Breast epithelium (tissue), 4 donors: ENCODE results near the gene TMSB10. TPM values are rescaled to one million over a fixed set of nuclear protein-coding genes. Genes with fewer than 3 reads are reported as not detected.

Source experiments
- DNase-seq, 2 donors: peaks; one replicate each; pipeline ENCODE4 v3.0.0-alpha.2; 2019; ENCODE audit warnings: low spot score in 2 of 2
- H3K27ac ChIP-seq, 2 donors: fragments of 200-600 bp; sonication (generic) in 1 of 2; one replicate each; pipeline ENCODE4 v1.5.1; 2016 to 2019; ENCODE audit warnings: mild to moderate bottlenecking in 1 of 2
- H3K27me3 ChIP-seq, 2 donors: fragments of 200-600 bp; sonication (generic) in 1 of 2; one replicate each; pipeline versions ENCODE4 v1.5.1 to v1.6.0; 2017 to 2019; ENCODE audit warnings: control low read depth in 1 of 2, mild to moderate bottlenecking in 1 of 2
- H3K36me3 ChIP-seq: fragments of 200-600 bp; one replicate; pipeline ENCODE4 v1.5.1; 2019
- H3K4me1 ChIP-seq, 2 donors: fragments of 200-600 bp; sonication (generic); one replicate each; pipeline ENCODE4 v1.5.1; 2016 to 2019; ENCODE audit warnings: control low read depth in 1 of 2
- H3K4me3 ChIP-seq, 3 donors: fragments of 200-600 bp; sonication (generic); 1 replicate in 2 of 3; 2 replicates in 1 of 3; pipeline ENCODE4 v1.5.1; 2016 to 2019; ENCODE audit warnings: mild to moderate bottlenecking in 3 of 3, moderate library complexity in 2 of 3
- H3K9me3 ChIP-seq, 2 donors: fragments of 200-600 bp; sonication (generic) in 1 of 2; one replicate each; pipeline ENCODE4 v1.5.1; 2016 to 2019; ENCODE audit warnings: control low read depth in 1 of 2
- POLR2A ChIP-seq: fragments of 450-650 bp; IDR thresholded peaks from one replicate; pipeline ENCODE4 v1.6.1; 2016; ENCODE audit warnings: antibody characterized with exemption, mild to moderate bottlenecking, moderate library complexity
- POLR2AphosphoS5 ChIP-seq, 3 donors: sonication (generic); formaldehyde crosslinking; IDR thresholded peaks; one replicate each; pipeline ENCODE4 v1.6.1; 2017; ENCODE audit warnings: antibody characterized with exemption in 3 of 3
- intact Hi-C: fragments of 100-400 bp; cut with DNase I; formaldehyde crosslinking; loops from one replicate; pipeline ENCODE4 v1.15.1; 2023; ENCODE audit warnings: low total_unique reads
- total RNA-seq, 3 donors: library from RNA; depleted of rRNA; stranded (reverse); fragments of >200 nt; gene quantifications; one replicate each; pipeline ENCODE4 v1.1.0, GENCODE V29; 2016
- TF ChIP-seq, protein P1 (sequence below), 3 donors: fragments of 450-650 bp; IDR thresholded peaks; one replicate each; pipeline ENCODE4 v1.5.1; 2016 to 2017; ENCODE audit warnings: antibody characterized with exemption in 3 of 3, mild to moderate bottlenecking in 3 of 3, moderate library complexity in 3 of 3

The TMSB10 gene
- total RNA-seq, 3 donors from 2014 or later: 1,918 to 5,529 (median 3,700) TPM

GRCh38 chr2:84891355-84892010 lies 14.0 kb upstream of the TMSB10 start:
- Histone ChIP-seq H3K27ac (no peak overlapping the region), H3K36me3 (no peaks in the 10 kb centered on the region), H3K4me3 (no peak overlapping the region), H3K4me1 (no peaks in the 10 kb centered on the region), H3K9me3 (no peaks in the 10 kb centered on the region), H3K27me3 (no peaks in the 10 kb centered on the region)
- TF ChIP-seq, protein P1, sequence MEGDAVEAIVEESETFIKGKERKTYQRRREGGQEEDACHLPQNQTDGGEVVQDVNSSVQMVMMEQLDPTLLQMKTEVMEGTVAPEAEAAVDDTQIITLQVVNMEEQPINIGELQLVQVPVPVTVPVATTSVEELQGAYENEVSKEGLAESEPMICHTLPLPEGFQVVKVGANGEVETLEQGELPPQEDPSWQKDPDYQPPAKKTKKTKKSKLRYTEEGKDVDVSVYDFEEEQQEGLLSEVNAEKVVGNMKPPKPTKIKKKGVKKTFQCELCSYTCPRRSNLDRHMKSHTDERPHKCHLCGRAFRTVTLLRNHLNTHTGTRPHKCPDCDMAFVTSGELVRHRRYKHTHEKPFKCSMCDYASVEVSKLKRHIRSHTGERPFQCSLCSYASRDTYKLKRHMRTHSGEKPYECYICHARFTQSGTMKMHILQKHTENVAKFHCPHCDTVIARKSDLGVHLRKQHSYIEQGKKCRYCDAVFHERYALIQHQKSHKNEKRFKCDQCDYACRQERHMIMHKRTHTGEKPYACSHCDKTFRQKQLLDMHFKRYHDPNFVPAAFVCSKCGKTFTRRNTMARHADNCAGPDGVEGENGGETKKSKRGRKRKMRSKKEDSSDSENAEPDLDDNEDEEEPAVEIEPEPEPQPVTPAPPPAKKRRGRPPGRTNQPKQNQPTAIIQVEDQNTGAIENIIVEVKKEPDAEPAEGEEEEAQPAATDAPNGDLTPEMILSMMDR (IDR thresholded peaks at IDR 0.05): no peak
- no peak for TF ChIP-seq POLR2AphosphoS5 (IDR thresholded peaks at IDR 0.05)
- no peak for TF ChIP-seq POLR2A
- intact Hi-C loops: no loop called here
- DNase-seq: no peak

DNA sequence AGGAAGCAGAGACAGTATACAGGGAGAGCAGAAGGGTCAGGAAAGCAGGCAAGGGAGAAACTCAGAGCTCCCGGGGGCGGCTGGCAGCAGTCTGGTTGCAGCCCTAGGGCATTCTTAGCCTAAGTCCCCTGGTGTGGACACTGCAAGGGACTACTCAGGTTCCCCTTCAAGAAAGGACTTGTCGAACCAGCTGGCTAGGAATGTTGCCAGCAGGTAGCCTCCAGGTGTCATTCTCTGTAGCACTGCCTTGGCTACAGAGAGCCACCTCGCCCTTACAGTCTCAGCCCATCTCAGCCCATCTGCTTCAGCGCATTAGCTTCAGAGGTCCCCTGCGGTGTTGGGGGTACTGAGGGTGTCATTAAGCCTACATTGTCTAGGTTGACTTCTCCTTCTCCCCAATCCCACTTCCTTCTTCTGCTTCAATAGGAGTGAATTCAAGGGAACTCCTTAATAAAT lies 11.3 kb upstream of the TMSB10 start:
- Histone ChIP-seq H3K36me3 (no peaks in the 10 kb centered on the region), H3K27ac (peak overlapping the region; percentile 33 to 34), H3K9me3 (no peaks in the 10 kb centered on the region), H3K27me3 (no peaks in the 10 kb centered on the region), H3K4me1 (no peaks in the 10 kb centered on the region), H3K4me3 (no peak overlapping the region)
- TF ChIP-seq POLR2AphosphoS5 (IDR thresholded peaks at IDR 0.05) (no peak), POLR2A (no peak)
- TF ChIP-seq, protein P1 (IDR thresholded peaks at IDR 0.05): no peak
- intact Hi-C loops: no loop called here
- no peak for DNase-seq

GRCh38 chr2:84894758-84895520 lies 10.5 kb upstream of the TMSB10 start:
- no peaks in the 10 kb centered on the region for H3K27me3 ChIP-seq
- H3K27ac ChIP-seq: peak overlapping the region; percentile 33 to 54
- H3K36me3 ChIP-seq: no peaks in the 10 kb centered on the region
- H3K4me1 ChIP-seq: no peaks in the 10 kb centered on the region
- TF ChIP-seq POLR2AphosphoS5 (IDR thresholded peaks at IDR 0.05): no peak
- TF ChIP-seq POLR2A: no peak
- no peak for DNase-seq
- intact Hi-C loops: no loop called here
- no peaks in the 10 kb centered on the region for H3K9me3 ChIP-seq
- H3K4me3 ChIP-seq: no peak overlapping the region

DNA sequence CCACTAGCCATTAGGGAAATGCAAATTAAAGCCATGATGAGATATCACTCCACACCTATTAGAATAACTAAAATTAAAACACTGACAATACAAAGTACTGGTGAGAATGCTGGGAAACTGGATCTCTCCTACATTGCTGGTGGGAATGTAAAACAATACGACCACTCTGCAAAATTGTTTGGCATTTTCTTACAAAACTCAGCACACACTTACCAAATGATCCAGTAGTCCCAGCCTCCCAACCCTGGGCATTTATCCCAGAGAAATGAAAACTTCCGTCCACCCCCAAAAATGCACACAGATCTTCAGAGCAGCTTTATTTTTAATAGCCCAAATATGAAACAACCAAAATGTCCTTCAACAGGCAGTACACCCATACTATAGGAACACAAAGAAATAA lies 8.9 kb upstream of the TMSB10 start:
- H3K27me3 ChIP-seq: no peaks in the 10 kb centered on the region
- DNase-seq: no peak
- TF ChIP-seq, protein P1 (IDR thresholded peaks at IDR 0.05): no peak
- TF ChIP-seq POLR2A (no peak), POLR2AphosphoS5 (IDR thresholded peaks at IDR 0.05) (no peak)
- no peaks in the 10 kb centered on the region for H3K9me3 ChIP-seq
- H3K36me3 ChIP-seq: no peaks in the 10 kb centered on the region
- H3K4me1 ChIP-seq: no peaks in the 10 kb centered on the region
- no peak overlapping the region for H3K4me3 ChIP-seq
- intact Hi-C loops: no loop called here
- H3K27ac ChIP-seq: no peak overlapping the region

DNA sequence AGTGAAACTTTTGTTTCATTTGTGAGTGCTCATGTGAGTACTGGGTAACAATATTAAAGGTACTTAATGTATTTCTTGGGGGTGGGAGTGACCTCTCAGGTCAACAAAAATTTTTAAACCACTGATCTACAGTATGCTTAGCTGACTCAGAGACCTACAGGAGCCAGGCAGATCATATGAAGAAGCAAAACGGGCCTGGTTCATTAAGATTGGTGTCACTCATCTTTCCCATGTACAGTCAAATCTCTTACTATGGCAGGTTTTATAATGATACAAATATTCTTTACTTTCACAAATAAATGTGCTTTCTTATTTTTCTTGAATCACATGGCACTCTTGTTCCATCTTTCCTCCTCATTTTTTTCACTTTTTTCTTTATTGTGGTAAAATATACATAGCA lies 7.7 kb upstream of the TMSB10 start:
- Histone ChIP-seq H3K4me3 (no peak overlapping the region), H3K36me3 (no peaks in the 10 kb centered on the region), H3K4me1 (no peaks in the 10 kb centered on the region), H3K9me3 (no peaks in the 10 kb centered on the region), H3K27me3 (no peaks in the 10 kb centered on the region), H3K27ac (no peak overlapping the region)
- TF ChIP-seq POLR2A: no peak
- no peak for TF ChIP-seq POLR2AphosphoS5 (IDR thresholded peaks at IDR 0.05)
- TF ChIP-seq, protein P1 (IDR thresholded peaks at IDR 0.05): no peak
- intact Hi-C loops: no loop called here
- DNase-seq: no peak
